ENCODE results near the gene ZBTB39.

Gene ZBTB39

GRCh38 chr12:57004651-57005050, 1.7 kb downstream of the ZBTB39 start:
- in situ Hi-C loops (cut with HindIII; ENCODE audit: low sequenced_read_pairs) = no loop called here

- in situ Hi-C loops (cut with HindIII; ENCODE audit: low sequenced_read_pairs) = no loop called here
Measured at GRCh38 chr12:57003395-57003794, 3.0 kb downstream of the ZBTB39 start.

- in situ Hi-C loops (cut with HindIII; ENCODE audit: low sequenced_read_pairs) = no loop called here
Measured at GRCh38 chr12:57001448-57001906, 4.9 kb downstream of the ZBTB39 start.

- in situ Hi-C loops (cut with HindIII; ENCODE audit: low sequenced_read_pairs) = no loop called here
Measured at GRCh38 chr12:57000393-57000792, 6.0 kb downstream of the ZBTB39 start.

GRCh38 chr12:56999456-56999855, 6.9 kb downstream of the ZBTB39 start:
- in situ Hi-C loops (cut with HindIII; ENCODE audit: low sequenced_read_pairs) = no loop called here

- in situ Hi-C loops (cut with HindIII; ENCODE audit: low sequenced_read_pairs) = no loop called here
Measured at GRCh38 chr12:56998981-56999380, 7.4 kb downstream of the ZBTB39 start.

GRCh38 chr12:56998316-56998715, 8.0 kb downstream of the ZBTB39 start:
- in situ Hi-C loops (cut with HindIII; ENCODE audit: low sequenced_read_pairs) = no loop called here

- in situ Hi-C loops (cut with HindIII; ENCODE audit: low sequenced_read_pairs) = no loop called here
Measured at GRCh38 chr12:56996793-56997545, 9.4 kb downstream of the ZBTB39 start.

- in situ Hi-C loops (cut with HindIII; ENCODE audit: low sequenced_read_pairs) = no loop called here
Measured at GRCh38 chr12:56995930-56996496, 10.3 kb downstream of the ZBTB39 start.

GRCh38 chr12:56995201-56995929, 11.0 kb downstream of the ZBTB39 start:
- in situ Hi-C loops (cut with HindIII; ENCODE audit: low sequenced_read_pairs) = no loop called here

- in situ Hi-C loops (cut with HindIII; ENCODE audit: low sequenced_read_pairs) = no loop called here
Measured at GRCh38 chr12:56994231-56994746, 12.1 kb downstream of the ZBTB39 start.

GRCh38 chr12:56993346-56993745, 13.0 kb downstream of the ZBTB39 start:
- in situ Hi-C loops (cut with HindIII; ENCODE audit: low sequenced_read_pairs) = no loop called here

GRCh38 chr12:56991319-56992246, 14.8 kb downstream of the ZBTB39 start:
- in situ Hi-C loops (cut with HindIII; ENCODE audit: low sequenced_read_pairs) = no loop called here

GRCh38 chr12:56990648-56991318, 15.6 kb downstream of the ZBTB39 start:
- in situ Hi-C loops (cut with HindIII; ENCODE audit: low sequenced_read_pairs) = no loop called here

GRCh38 chr12:56989861-56990610, 16.3 kb downstream of the ZBTB39 start:
- in situ Hi-C loops (cut with HindIII; ENCODE audit: low sequenced_read_pairs) = loop anchor here (10.0 kb wide), 2 partner anchors 145 to 235 kb away; partner anchors contain the start of gene PRIM1

- in situ Hi-C loops (cut with HindIII; ENCODE audit: low sequenced_read_pairs) = loop anchor here (10.0 kb wide), 2 partner anchors 143 to 233 kb away; partner anchors contain the start of gene PRIM1
Measured at GRCh38 chr12:56988207-56988739, 18.1 kb downstream of the ZBTB39 start.

GRCh38 chr12:56987551-56988053, 18.7 kb downstream of the ZBTB39 start:
- in situ Hi-C loops (cut with HindIII; ENCODE audit: low sequenced_read_pairs) = loop anchor here (10.0 kb wide), 2 partner anchors 143 to 233 kb away; partner anchors contain the start of gene PRIM1

- in situ Hi-C loops (cut with HindIII; ENCODE audit: low sequenced_read_pairs) = loop anchor here (10.0 kb wide), 2 partner anchors 142 to 232 kb away; partner anchors contain the start of gene PRIM1
Measured at GRCh38 chr12:56987011-56987410, 19.3 kb downstream of the ZBTB39 start.
